ENCODE results near the gene COLEC11. TPM values are rescaled to one million over a fixed set of nuclear protein-coding genes. Genes with fewer than 3 reads are reported as not detected.

Gene COLEC11
- total and polyA plus RNA-seq, 9 of the 15 experiments (the other 6 are each of a cell fraction or from before 2014, with no cell fraction given) = 0.32 to 4.3 (median 1.8) TPM

- BruUV-seq (replicated peaks) = no TSS peak
- intact Hi-C loops (cut with micrococcal nuclease) = no loop called here
- Histone ChIP-seq H3K36me3 (ENCODE audit: control insufficient read depth, insufficient read depth, low read length) (no peaks in the 10 kb centered on the region), H3K27me3 (ENCODE audit: control insufficient read depth in 2 of 2, insufficient read depth in 2 of 2, low read length in 2 of 2) (no peaks in the 10 kb centered on the region), H3K9me3 (replicated peaks; ENCODE audit: control insufficient read depth, insufficient read depth, low read depth, low read length) (no peaks in the 10 kb centered on the region; the same call in 1 of the 2 replicates), H3K27ac (ENCODE audit: extremely low read depth, low read depth, low read length) (no peak overlapping the region), H3K4me2 (ENCODE audit: insufficient read depth, low read length) (no peak overlapping the region), H3K4me1 (replicated peaks in 1 of 2; ENCODE audit: control insufficient read depth in 2 of 2, insufficient read depth in 2 of 2, low read length in 2 of 2) (no peaks in the 10 kb centered on the region; a peak in 1 of 5 replicates), H3K9me1 (ENCODE audit: control insufficient read depth, insufficient read depth, low read length) (no peaks in the 10 kb centered on the region), H3K9ac (ENCODE audit: insufficient read depth in 1 of 2, low read depth in 2 of 2, low read length in 2 of 2) (no peak overlapping the region), H4K20me1 (replicated peaks; ENCODE audit: control insufficient read depth, insufficient read depth, low read length) (no peaks in the 10 kb centered on the region), H3K4me3 (no peak overlapping the region), H2AFZ (ENCODE audit: low read depth, low read length) (no peak overlapping the region), H3K79me2 (ENCODE audit: control insufficient read depth, insufficient read depth, low read length) (no peaks in the 10 kb centered on the region)
- ChIA-PET CTCF (ENCODE audit: low intra/inter-chr PET ratio) (no interaction called here), POLR2A (no interaction called here)
- FAIRE-seq (no peak), ATAC-seq (no peak), DNase-seq (ENCODE audit: extremely low read depth in 1 of 4, low spot score in 3 of 4) (no peak)
- WGBS (ENCODE audit: insufficient coverage, low coverage, missing lambda C conversion rate) = 10% methylated on average over 1 of the region's 2 CpGs
- in situ Hi-C loops (cut with MboI) = no loop called here
- TF ChIP-seq SAFB (IDR thresholded peaks at IDR 0.05; ENCODE audit: borderline replicate concordance, low read depth, low read length) (no peak), ETS2 (tag; IDR thresholded peaks at IDR 0.05; ENCODE audit: borderline replicate concordance, poor library complexity, severe bottlenecking) (no peak), E2F6 (IDR thresholded peaks at IDR 0.05; ENCODE audit: borderline replicate concordance in 1 of 2, extremely low read depth in 1 of 2, insufficient read depth in 1 of 2, insufficient read length in 1 of 2, low read depth in 1 of 2, low read length in 1 of 2, poor library complexity in 1 of 2, severe bottlenecking in 1 of 2) (no peak), ETV5 (CRISPR knock-in tag; IDR thresholded peaks at IDR 0.05; ENCODE audit: low read depth) (no peak), ZNF77 (CRISPR knock-in tag; IDR thresholded peaks at IDR 0.05) (no peak), RBM22 (IDR thresholded peaks at IDR 0.05; ENCODE audit: low read depth, low read length, poor library complexity, severe bottlenecking) (no peak), ZNF184 (CRISPR knock-in tag; IDR thresholded peaks at IDR 0.05) (no peak), KHSRP (IDR thresholded peaks at IDR 0.05) (no peak), ZNF3 (CRISPR knock-in tag; IDR thresholded peaks at IDR 0.05) (no peak), ZNF79 (CRISPR knock-in tag; IDR thresholded peaks at IDR 0.05; ENCODE audit: low read depth) (no peak), TAL1 (IDR thresholded peaks at IDR 0.05) (no peak), FOXA1 (IDR thresholded peaks at IDR 0.05; ENCODE audit: borderline replicate concordance) (no peak), ZSCAN29 (IDR thresholded peaks at IDR 0.05) (no peak), ZNF511 (CRISPR knock-in tag; IDR thresholded peaks at IDR 0.05) (no peak)
Measured at GRCh38 chr2:3619033-3619432, 24.1 kb downstream of the COLEC11 start.
